Measurements from ENCODE around the gene RAP1GAP. TPM values are rescaled to one million over a fixed set of nuclear protein-coding genes. Genes with fewer than 3 reads are reported as not detected.

RAP1GAP gene
- total RNA-seq, 1 experiment from 2014 or later, result 13.4 TPM

- Histone ChIP-seq H3K36me3 (ENCODE audit: control insufficient read depth in 1 of 2, insufficient read depth in 2 of 2, low read length in 2 of 2) (no peaks in the 10 kb centered on the region), H4K20me1 (ENCODE audit: insufficient read depth) (no peaks in the 10 kb centered on the region), H3K27ac (ENCODE audit: low read depth, low read length) (peak overlapping the region; percentile 10; the same call in 1 of the 2 replicates), H3K27me3 (ENCODE audit: insufficient read depth, low read length) (no peaks in the 10 kb centered on the region), H3K4me2 (ENCODE audit: low read length) (peak overlapping the region; percentile 59), H3K79me2 (ENCODE audit: insufficient read depth, low read length) (no peaks in the 10 kb centered on the region), H3K9me2 (ENCODE audit: insufficient read depth) (no peaks in the 10 kb centered on the region), H3K9me3 (ENCODE audit: control insufficient read depth in 1 of 2, insufficient read depth in 1 of 2, low read depth in 1 of 2, low read length in 2 of 2) (no peaks in the 10 kb centered on the region), H2AFZ (ENCODE audit: low read depth, low read length, poor library complexity, severe bottlenecking) (peak overlapping the region; percentile 50), H3K9ac (ENCODE audit: low read length) (peak overlapping the region; percentile 16; the same call in 1 of the 2 replicates), H3K4me3 (replicated peaks in 1 of 2; ENCODE audit: low read depth in 1 of 2, low read length in 2 of 2) (peak overlapping the region in 1 of 2 experiments; percentile 4; a peak in 1 of 4 replicates), H3K4me1 (ENCODE audit: control insufficient read depth in 1 of 2, insufficient read depth in 2 of 2, low read length in 2 of 2) (peaks cover 6 to 18% of the 10 kb centered on the region in 2 experiments; a peak in 3 of 4 replicates)
- TF ChIP-seq JUND (IDR thresholded peaks at IDR 0.05) (no peak), EGR1 (IDR thresholded peaks at IDR 0.05; ENCODE audit: low read depth) (peak; percentile 58; the same call in 1 of the 2 replicates)
- ChIA-PET RAD21 (ENCODE audit: low non-redundant PET in 1 of 2, low total read pairs in 2 of 2, uncharacterized antibody in 2 of 2, unreplicated experiment in 2 of 2) (interaction anchor here in 1 of 2 experiments (0.7 kb wide), 1 partner anchor 117 kb away, joined by 3 read pairs; no protein-coding TSS in a partner anchor), POLR2A (interaction anchor here (0.6 kb wide), 1 partner anchor 87 kb away, joined by 4 read pairs; no protein-coding TSS in a partner anchor), CTCF (interaction anchor here (1.1 kb wide), 1 partner anchor 15 kb away, joined by 4 read pairs; no protein-coding TSS in a partner anchor)
- peak; percentile 98 for ATAC-seq
- BruUV-seq (replicated peaks), result no TSS peak
- intact Hi-C loops (cut with micrococcal nuclease), result no loop called here
- peak; percentile 97 for DNase-seq (ENCODE audit: low read depth, low spot score)
Observed at GRCh38 chr1:21607549-21608529, 61.3 kb downstream of the RAP1GAP start.

DNA sequence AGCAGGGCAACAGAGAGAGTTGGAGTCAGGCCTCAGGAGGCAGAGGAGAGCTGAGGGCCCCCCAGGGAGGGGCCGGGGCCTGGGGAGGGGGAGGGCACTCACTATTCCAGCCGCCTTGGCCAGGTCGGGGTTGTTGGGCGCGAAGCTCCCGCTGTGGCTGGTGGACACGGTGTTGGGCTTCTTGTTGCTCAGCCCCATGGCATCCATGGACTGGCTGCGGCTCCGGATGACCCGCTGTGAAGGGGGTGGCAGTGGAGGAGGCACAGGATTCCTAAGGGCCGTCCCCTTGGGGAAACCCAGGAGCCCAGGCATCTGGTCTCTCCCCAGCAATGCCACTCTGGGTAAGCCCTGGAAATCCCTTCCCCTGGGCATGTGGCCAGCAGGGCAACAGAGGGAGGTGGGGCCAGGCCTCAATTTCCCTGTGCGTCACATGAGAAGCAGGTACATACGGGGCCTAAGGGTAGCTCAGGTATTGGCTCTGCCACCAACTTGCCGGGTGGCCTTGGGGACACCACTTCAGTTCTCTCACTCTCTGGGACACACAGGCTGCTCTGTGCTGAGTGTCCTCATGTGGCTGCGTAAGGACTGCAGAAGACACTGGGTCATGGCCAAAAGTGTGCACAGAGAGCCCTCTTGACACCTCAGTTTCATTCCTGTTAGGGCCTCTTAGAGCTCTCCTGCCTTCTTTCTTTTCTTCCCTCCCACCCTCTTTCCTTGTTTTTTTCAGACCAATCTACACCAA lies 63.0 kb downstream of the RAP1GAP start:
- no peak overlapping the region for H2AFZ ChIP-seq (ENCODE audit: low read depth, low read length, poor library complexity, severe bottlenecking)
- BruUV-seq (replicated peaks), result no TSS peak
- no peak for DNase-seq (ENCODE audit: low read depth, low spot score)
- no peak for ATAC-seq
- no peaks in the 10 kb centered on the region for H3K27me3 ChIP-seq (ENCODE audit: insufficient read depth, low read length)
- H4K20me1 ChIP-seq (ENCODE audit: insufficient read depth), result no peaks in the 10 kb centered on the region
- H3K9me2 ChIP-seq (ENCODE audit: insufficient read depth), result no peaks in the 10 kb centered on the region
- H3K4me1 ChIP-seq (ENCODE audit: control insufficient read depth in 1 of 2, insufficient read depth in 2 of 2, low read length in 2 of 2), result peaks cover 6 to 18% of the 10 kb centered on the region in 2 experiments; a peak in 3 of 4 replicates
- no peak overlapping the region for H3K27ac ChIP-seq (ENCODE audit: low read depth, low read length)
- no peak overlapping the region for H3K9ac ChIP-seq (ENCODE audit: low read length)
- H3K4me2 ChIP-seq (ENCODE audit: low read length), result no peak overlapping the region
- no peaks in the 10 kb centered on the region for H3K79me2 ChIP-seq (ENCODE audit: insufficient read depth, low read length)
- ChIA-PET CTCF (no interaction called here), POLR2A (no interaction called here), RAD21 (ENCODE audit: low non-redundant PET in 1 of 2, low total read pairs in 2 of 2, uncharacterized antibody in 2 of 2, unreplicated experiment in 2 of 2) (no interaction called here)
- H3K9me3 ChIP-seq (ENCODE audit: control insufficient read depth in 1 of 2, insufficient read depth in 1 of 2, low read depth in 1 of 2, low read length in 2 of 2), result no peaks in the 10 kb centered on the region
- no peaks in the 10 kb centered on the region for H3K36me3 ChIP-seq (ENCODE audit: control insufficient read depth in 1 of 2, insufficient read depth in 2 of 2, low read length in 2 of 2)
- H3K4me3 ChIP-seq (replicated peaks in 1 of 2; ENCODE audit: low read depth in 1 of 2, low read length in 2 of 2), result no peak overlapping the region
- intact Hi-C loops (cut with micrococcal nuclease), result no loop called here
- TF ChIP-seq REST (IDR thresholded peaks at IDR 0.05; ENCODE audit: low read depth), result no peak
- TF ChIP-seq RAD21 (IDR thresholded peaks at IDR 0.05; ENCODE audit: low read depth), result no peak
- TF ChIP-seq, protein P1, sequence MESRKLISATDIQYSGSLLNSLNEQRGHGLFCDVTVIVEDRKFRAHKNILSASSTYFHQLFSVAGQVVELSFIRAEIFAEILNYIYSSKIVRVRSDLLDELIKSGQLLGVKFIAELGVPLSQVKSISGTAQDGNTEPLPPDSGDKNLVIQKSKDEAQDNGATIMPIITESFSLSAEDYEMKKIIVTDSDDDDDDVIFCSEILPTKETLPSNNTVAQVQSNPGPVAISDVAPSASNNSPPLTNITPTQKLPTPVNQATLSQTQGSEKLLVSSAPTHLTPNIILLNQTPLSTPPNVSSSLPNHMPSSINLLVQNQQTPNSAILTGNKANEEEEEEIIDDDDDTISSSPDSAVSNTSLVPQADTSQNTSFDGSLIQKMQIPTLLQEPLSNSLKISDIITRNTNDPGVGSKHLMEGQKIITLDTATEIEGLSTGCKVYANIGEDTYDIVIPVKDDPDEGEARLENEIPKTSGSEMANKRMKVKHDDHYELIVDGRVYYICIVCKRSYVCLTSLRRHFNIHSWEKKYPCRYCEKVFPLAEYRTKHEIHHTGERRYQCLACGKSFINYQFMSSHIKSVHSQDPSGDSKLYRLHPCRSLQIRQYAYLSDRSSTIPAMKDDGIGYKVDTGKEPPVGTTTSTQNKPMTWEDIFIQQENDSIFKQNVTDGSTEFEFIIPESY (IDR thresholded peaks at IDR 0.05; ENCODE audit: extremely low read depth, insufficient replicate concordance, low read length), result no peak
- no peak for TF ChIP-seq SIN3A (IDR thresholded peaks at IDR 0.05; ENCODE audit: low read depth)
- no peak for TF ChIP-seq SP1 (IDR thresholded peaks at IDR 0.05; ENCODE audit: low read depth)
- no peak for TF ChIP-seq CEBPB (IDR thresholded peaks at IDR 0.05; ENCODE audit: low read depth)
- no peak for TF ChIP-seq ATF3 (IDR thresholded peaks at IDR 0.05)
- TF ChIP-seq YY1 (IDR thresholded peaks at IDR 0.05; ENCODE audit: extremely low read depth, insufficient replicate concordance, low read depth, low read length), result no peak

Data from HCT116 (cell line).